Ishikawa (cell line): ENCODE measurements around the gene PKN1.

Source experiments
- CREB1 ChIP-seq: IDR thresholded peaks from 2 replicates; pipeline ENCODE4 v1.6.1; 2012; ENCODE audit warnings: low read depth
- EP300 ChIP-seq: IDR thresholded peaks from 2 replicates; pipeline ENCODE4 v1.6.1; 2012; ENCODE audit warnings: borderline replicate concordance
- FOXM1 ChIP-seq: IDR thresholded peaks from 2 replicates; pipeline ENCODE4 v1.6.1; 2012; ENCODE audit warnings: low read depth, borderline replicate concordance
- MAX ChIP-seq: IDR thresholded peaks from 2 replicates; pipeline ENCODE4 v1.6.1; 2012
- REST ChIP-seq: IDR thresholded peaks from 2 replicates; pipeline ENCODE4 v1.6.1; 2012; ENCODE audit warnings: low read depth, mild to moderate bottlenecking

GRCh38 chr19:14482172-14482941 lies 49.3 kb downstream of the PKN1 start:
- TF ChIP-seq MAX = no peak
- TF ChIP-seq FOXM1 = no peak
- TF ChIP-seq REST = no peak
- TF ChIP-seq EP300 = no peak
- TF ChIP-seq CREB1 = no peak
